Measurements from ENCODE around the gene FBXW4. TPM values are rescaled to one million over a fixed set of nuclear protein-coding genes. Genes with fewer than 3 reads are reported as not detected.
A peak's percentile ranks its signal among the peaks of the same experiment; 100 is the strongest.

The FBXW4 gene
- total and polyA plus RNA-seq, 10 of the 15 experiments (the other 5 are each of a cell fraction or from before 2014, with no cell fraction given), result 5.7 to 42.0 (median 27.5) TPM

- intact Hi-C loops (cut with micrococcal nuclease; ENCODE audit: unreplicated experiment), result no loop called here
- POLR2A ChIA-PET, result no interaction called here
- no peaks in the 10 kb centered on the region for H3K36me3 ChIP-seq (ENCODE audit: control insufficient read depth in 2 of 2, insufficient read depth in 2 of 2, low read length in 1 of 2)
- in situ Hi-C loops (cut with MboI), result no loop called here
- no peak for DNase-seq (ENCODE audit: low read depth, low spot score)
- no peak overlapping the region for H3K27ac ChIP-seq (ENCODE audit: control insufficient read depth, insufficient read depth)
- no peaks in the 10 kb centered on the region for H4K20me1 ChIP-seq (ENCODE audit: control insufficient read depth, insufficient read depth)
- peak; percentile 27 for ATAC-seq
- H3K4me1 ChIP-seq (ENCODE audit: control insufficient read depth, insufficient read depth, low read length), result no peaks in the 10 kb centered on the region
- WGBS (ENCODE audit: insufficient coverage, insufficient replicate concordance, low lambda C conversion rate, missing lambda C conversion rate), result 71% methylated on average over 10 of the region's 10 CpGs
- RAD21 ChIA-PET (ENCODE audit: unreplicated experiment), result no interaction called here
- no peak for FAIRE-seq
- no peaks in the 10 kb centered on the region for H3K9me3 ChIP-seq (replicated peaks; ENCODE audit: control insufficient read depth, insufficient read depth, low read length)
- SMC1A ChIA-PET (ENCODE audit: uncharacterized antibody, unreplicated experiment), result interaction anchor here (1.1 kb wide), 2 partner anchors 9 to 12 kb away, joined by 4 to 6 read pairs; no protein-coding TSS in a partner anchor
- CTCF ChIA-PET, result interaction anchor here (0.6 to 1.4 kb wide), 3 partner anchors 8 to 95 kb away, joined by 3 to 5 read pairs (median 3); no protein-coding TSS in a partner anchor
- no TSS peak for BruUV-seq (replicated peaks)
- no peaks in the 10 kb centered on the region for H3K27me3 ChIP-seq (replicated peaks in 1 of 2; ENCODE audit: control insufficient read depth in 2 of 2, insufficient read depth in 2 of 2, low read length in 1 of 2)
- H3K9ac ChIP-seq (ENCODE audit: control insufficient read depth, insufficient read depth, low read length), result no peak overlapping the region
- TF ChIP-seq BACH1 (IDR thresholded peaks at IDR 0.05; ENCODE audit: borderline replicate concordance), result no peak
- no peak for TF ChIP-seq HDGF (IDR thresholded peaks at IDR 0.05)
- TF ChIP-seq ATF2 (IDR thresholded peaks at IDR 0.05; ENCODE audit: low read length), result no peak
- no peak for TF ChIP-seq ASH2L (IDR thresholded peaks at IDR 0.05; ENCODE audit: borderline replicate concordance, low read depth)
- no peak for TF ChIP-seq STAT3 (IDR thresholded peaks at IDR 0.05; ENCODE audit: low read depth, low read length)
- no peak for TF ChIP-seq MTA2 (IDR thresholded peaks at IDR 0.05; ENCODE audit: low read depth)
- no peak for TF ChIP-seq PBX3 (IDR thresholded peaks at IDR 0.05; ENCODE audit: insufficient replicate concordance, low read depth, low read length)
- TF ChIP-seq E4F1 (IDR thresholded peaks at IDR 0.05; ENCODE audit: borderline replicate concordance, partially characterized antibody), result no peak
- TF ChIP-seq SREBF2 (IDR thresholded peaks at IDR 0.05; ENCODE audit: low read length), result no peak
- TF ChIP-seq NFYA (IDR thresholded peaks at IDR 0.05; ENCODE audit: borderline replicate concordance, low read depth, low read length), result no peak
- H3K4me3 ChIP-seq, result no peak overlapping the region
- H3K4me2 ChIP-seq (ENCODE audit: control insufficient read depth, insufficient read depth), result no peak overlapping the region
- no peaks in the 10 kb centered on the region for H3K79me2 ChIP-seq (ENCODE audit: control insufficient read depth, insufficient read depth, low read length)
- H2AFZ ChIP-seq (ENCODE audit: control insufficient read depth, low read depth, low read length), result no peak overlapping the region
These were observed 22.1 kb upstream of the FBXW4 start for GRCh38 chr10:101716891-101717659.

Data from GM12878 (cell line).